ENCODE measurements around the gene ZNF664.

The ZNF664 gene

GRCh38 chr12:123984903-123985302 is 11.9 kb downstream of the ZNF664 start:
- no peak overlapping the region for H3K27ac ChIP-seq
- TF ChIP-seq CTCF (IDR thresholded peaks at IDR 0.05) (no peak), ZFX (IDR thresholded peaks at IDR 0.05; ENCODE audit: borderline replicate concordance) (no peak)

- no peak overlapping the region for H3K27ac ChIP-seq
- TF ChIP-seq ZFX (IDR thresholded peaks at IDR 0.05; ENCODE audit: borderline replicate concordance) (no peak), CTCF (IDR thresholded peaks at IDR 0.05) (no peak)
These were observed 13.5 kb downstream of the ZNF664 start for GRCh38 chr12:123986374-123986965.

- TF ChIP-seq ZFX (IDR thresholded peaks at IDR 0.05; ENCODE audit: borderline replicate concordance) (no peak), CTCF (IDR thresholded peaks at IDR 0.05) (no peak)
- H3K27ac ChIP-seq = no peak overlapping the region
These were observed 14.0 kb downstream of the ZNF664 start for GRCh38 chr12:123987022-123987421.

GRCh38 chr12:123989168-123989567 is 16.2 kb downstream of the ZNF664 start:
- no peak overlapping the region for H3K27ac ChIP-seq
- TF ChIP-seq CTCF (IDR thresholded peaks at IDR 0.05) = no peak
- TF ChIP-seq ZFX (IDR thresholded peaks at IDR 0.05; ENCODE audit: borderline replicate concordance) = no peak

GRCh38 chr12:123989753-123990152 is 16.7 kb downstream of the ZNF664 start:
- TF ChIP-seq ZFX (IDR thresholded peaks at IDR 0.05; ENCODE audit: borderline replicate concordance) (no peak), CTCF (IDR thresholded peaks at IDR 0.05) (no peak)
- H3K27ac ChIP-seq = no peak overlapping the region

GRCh38 chr12:123990511-123990910 is 17.5 kb downstream of the ZNF664 start:
- H3K27ac ChIP-seq = 0 out of 2 replicates have a peak overlapping the region, but pooled peaks have one; percentile 0
- TF ChIP-seq ZFX (IDR thresholded peaks at IDR 0.05; ENCODE audit: borderline replicate concordance) = no peak
- TF ChIP-seq CTCF (IDR thresholded peaks at IDR 0.05) = no peak

- H3K27ac ChIP-seq = 0 out of 2 replicates have a peak overlapping the region, but pooled peaks have one; percentile 1
- no peak for TF ChIP-seq CTCF (IDR thresholded peaks at IDR 0.05)
- no peak for TF ChIP-seq ZFX (IDR thresholded peaks at IDR 0.05; ENCODE audit: borderline replicate concordance)
These were observed 18.4 kb downstream of the ZNF664 start for GRCh38 chr12:123991372-123991951.

Measured in 22Rv1 (cell line).